Kidney (tissue), 14 donors: Measurements from ENCODE around the gene PEAR1. TPM values are rescaled to one million over a fixed set of nuclear protein-coding genes. Genes with fewer than 3 reads are reported as not detected.

Source experiments
- DNase-seq, 5 donors: peaks; one replicate each; pipeline ENCODE4 v3.0.0-alpha.2; 2013 to 2020
- FAIRE-seq: peaks from 2 replicates; lab custom pipeline; 2012; peaks lifted over from hg19 to GRCh38; lab: Jason Lieb, UNC
- H3K27ac ChIP-seq, 2 donors: one replicate each; pipeline ENCODE4 v1.7.0; 2013; ENCODE audit warnings: low read depth in 2 of 2, low read length in 2 of 2, inconsistent platforms in 1 of 2
- H3K27me3 ChIP-seq: one replicate; pipeline ENCODE4 v1.7.1; 2013; ENCODE audit warnings: low read length, inconsistent platforms; ENCODE audit not compliant: control insufficient read depth, insufficient read depth
- H3K36me3 ChIP-seq, 3 donors: one replicate each; pipeline versions ENCODE4 v1.7.0 to v1.7.1; 2013; ENCODE audit warnings: low read length in 3 of 3, control low read depth in 1 of 3, inconsistent platforms in 1 of 3; ENCODE audit not compliant: insufficient read depth in 3 of 3, control insufficient read depth in 2 of 3
- H3K4me1 ChIP-seq, 3 donors: one replicate each; pipeline versions ENCODE4 v1.7.0 to v1.7.1; 2013; ENCODE audit warnings: low read length in 3 of 3, inconsistent platforms in 1 of 3, low read depth in 1 of 3; ENCODE audit not compliant: control insufficient read depth in 2 of 3, insufficient read depth in 2 of 3
- H3K4me3 ChIP-seq, 3 donors: one replicate each; pipeline versions ENCODE4 v1.7.0 to v1.8.1; 2013; ENCODE audit warnings: low read length in 3 of 3, control low read depth in 1 of 3, inconsistent platforms in 1 of 3
- H3K9ac ChIP-seq, 3 donors: one replicate each; pipeline versions ENCODE4 v1.7.0 to v1.7.1; 2013; ENCODE audit warnings: low read length in 3 of 3, control low read depth in 1 of 3, inconsistent platforms in 1 of 3
- H3K9me3 ChIP-seq, 3 donors: one replicate each; pipeline versions ENCODE4 v1.7.0 to v1.7.1; 2013; ENCODE audit warnings: low read length in 3 of 3, control low read depth in 1 of 3, inconsistent platforms in 1 of 3; ENCODE audit not compliant: control insufficient read depth in 2 of 3, insufficient read depth in 1 of 3
- CTCF ChIP-seq: IDR thresholded peaks from 3 replicates; pipeline ENCODE4 v1.5.1; 2012; ENCODE audit warnings: mild to moderate bottlenecking, moderate library complexity, borderline replicate concordance; ENCODE audit not compliant: insufficient read depth; ENCODE audit errors: extremely low read depth
- intact Hi-C: fragments of 100-400 bp; cut with DNase I; formaldehyde crosslinking; loops from one replicate; pipeline ENCODE4 v1.11.1; 2022
- polyA plus RNA-seq: library from polyadenylated mRNA; stranded (reverse); fragments of 350-450 nt; fragmentation: Illumina TruSeq; extraction: RNeasy Lipid Tissue Mini Kit (QIAGEN cat#74804); gene quantifications from one replicate; pipeline ENCODE4 v1.2.3, GENCODE V29; 2014; ENCODE audit warnings: low read depth, low replicate concordance; ENCODE audit not compliant: insufficient read depth
- total RNA-seq: library from RNA; stranded (reverse); fragmentation: NEBNext Ultra II Directional; extraction: Animal tissue kit (Norgen Biotek cat#: 25700); gene quantifications from one replicate; pipeline ENCODE4 v1.2.1, GENCODE V29; 2021
- donor health status: control.
- donor health status: control.
- donor health status: control.
- donor health status: control.
- donor health status: control.
- donor health status: DM: yes; HTN: yes; CAD: no.
- donor health status: Normal renal cell carcinoma (clear cell type).

Gene PEAR1
- total and polyA plus RNA-seq, 2 donors from 2014 or later: 4.5 to 17.2 TPM

DNA sequence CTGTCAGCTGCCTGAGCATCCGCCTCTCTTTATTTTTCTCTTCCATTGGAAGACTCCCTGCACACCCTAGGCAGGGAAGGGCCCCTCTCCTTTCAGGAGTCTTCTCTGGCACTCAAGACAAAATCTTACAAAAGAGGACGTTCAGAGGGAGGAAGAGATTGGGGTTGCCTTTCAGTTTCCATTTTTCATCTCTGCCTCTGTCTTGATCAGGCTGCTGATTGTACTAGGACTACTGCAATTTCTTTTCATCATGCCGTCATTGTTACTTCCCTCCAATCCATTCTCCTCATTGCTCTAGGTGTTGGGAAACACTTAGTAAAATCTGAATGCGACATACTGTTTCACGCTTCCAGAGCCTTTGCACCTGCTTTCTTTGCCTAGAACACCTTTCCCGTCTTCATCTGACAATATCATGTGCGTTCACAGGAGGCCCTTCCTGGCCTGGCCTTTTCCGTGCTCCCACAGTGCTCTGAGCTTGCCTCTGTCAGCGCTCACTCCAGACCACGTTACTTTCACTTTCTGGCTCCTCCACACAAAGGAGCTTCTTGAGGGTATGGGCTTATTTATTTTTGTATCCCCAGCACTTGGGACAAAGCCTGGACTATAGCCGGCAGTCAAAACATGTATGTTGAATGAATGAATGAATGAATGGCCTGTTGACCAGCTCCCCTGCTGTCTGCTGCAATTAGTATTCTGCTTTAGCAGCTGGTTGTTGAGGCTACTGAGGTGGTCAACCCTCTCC, 37.9 kb downstream of the PEAR1 start:
- H3K9ac ChIP-seq: no peak overlapping the region
- no peak for FAIRE-seq
- peaks cover 11% of the 10 kb centered on the region for H3K27me3 ChIP-seq
- H3K36me3 ChIP-seq: peaks cover 0 to 3% (median 0%) of the 10 kb centered on the region in 3 donors
- intact Hi-C loops: no loop called here
- no peaks in the 10 kb centered on the region for H3K9me3 ChIP-seq
- peak in 1 of 5 donors; percentile 46 for DNase-seq
- H3K4me1 ChIP-seq: no peaks in the 10 kb centered on the region
- no peak for TF ChIP-seq CTCF
- peak overlapping the region in 1 of 3 donors; percentile 25 for H3K4me3 ChIP-seq
- no peak overlapping the region for H3K27ac ChIP-seq

DNA sequence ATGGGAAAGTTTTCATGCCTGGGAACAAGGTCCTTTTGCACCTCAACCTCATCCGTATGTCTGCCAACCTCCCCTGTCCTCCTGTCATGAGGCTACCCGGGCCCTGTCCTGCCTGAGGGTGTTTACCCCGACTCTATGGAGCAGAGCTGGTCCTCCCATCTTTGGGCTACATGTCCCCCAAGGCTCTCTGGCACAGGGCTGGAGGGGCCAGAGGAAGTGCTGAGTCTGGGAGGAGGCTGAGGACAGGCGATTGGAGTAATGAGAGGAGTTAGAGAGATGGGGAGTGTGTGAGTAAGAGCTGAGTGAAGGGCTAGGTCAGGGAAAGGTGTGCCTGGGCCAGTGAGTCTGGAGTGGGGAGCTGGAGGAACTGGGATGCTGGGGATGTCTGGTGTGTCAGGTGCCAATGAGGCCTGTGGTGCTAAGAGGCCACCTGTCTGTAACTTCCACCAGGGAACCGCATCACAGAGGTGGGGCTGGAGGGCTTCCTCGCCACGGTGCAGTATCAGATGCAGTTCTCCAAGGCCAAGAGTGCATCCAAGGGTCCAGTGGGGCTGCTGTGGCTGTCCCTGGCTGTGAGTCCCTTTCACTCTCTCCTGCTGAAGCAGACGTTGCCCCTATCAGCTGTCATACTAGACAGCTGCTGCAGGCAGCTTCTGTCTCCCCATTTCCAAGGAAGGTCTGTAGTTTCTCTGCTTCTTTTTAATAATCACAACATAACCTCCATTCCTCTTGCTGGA, 38.6 kb downstream of the PEAR1 start:
- Histone ChIP-seq H3K36me3 (peaks cover 0 to 5% (median 4%) of the 10 kb centered on the region in 3 donors), H3K27me3 (peaks cover 11% of the 10 kb centered on the region), H3K4me3 (no peak overlapping the region), H3K4me1 (no peaks in the 10 kb centered on the region), H3K9ac (no peak overlapping the region), H3K27ac (no peak overlapping the region), H3K9me3 (no peaks in the 10 kb centered on the region)
- peak in 1 of 5 donors; percentile 46 for DNase-seq
- TF ChIP-seq CTCF: no peak
- intact Hi-C loops: no loop called here
- no peak for FAIRE-seq

GRCh38 chr1:156933136-156933535, 39.6 kb downstream of the PEAR1 start:
- TF ChIP-seq CTCF: no peak
- Histone ChIP-seq H3K36me3 (peaks cover 0 to 8% (median 5%) of the 10 kb centered on the region in 3 donors), H3K9ac (no peak overlapping the region), H3K27ac (no peak overlapping the region), H3K9me3 (no peaks in the 10 kb centered on the region), H3K27me3 (peaks cover 8% of the 10 kb centered on the region), H3K4me3 (no peak overlapping the region), H3K4me1 (no peaks in the 10 kb centered on the region)
- DNase-seq (no peak), FAIRE-seq (no peak)
- intact Hi-C loops: no loop called here
